ENCODE measurements around the gene DSN1. TPM values are rescaled to one million over a fixed set of nuclear protein-coding genes. Genes with fewer than 3 reads are reported as not detected.
A peak's percentile ranks its signal among the peaks of the same experiment; 100 is the strongest.

DSN1 gene
- total RNA-seq, 1 experiment from 2014 or later = 84.9 TPM

- DNase-seq (ENCODE audit: low read depth) = no peak
These were observed 22.6 kb upstream of the DSN1 start for GRCh38 chr20:36796117-36796516.

- no peak for DNase-seq (ENCODE audit: low read depth)
These were observed 22.1 kb upstream of the DSN1 start for GRCh38 chr20:36795691-36796090.

- no peak for DNase-seq (ENCODE audit: low read depth)
These were observed 20.5 kb upstream of the DSN1 start for GRCh38 chr20:36794116-36794474.

- no peak for DNase-seq (ENCODE audit: low read depth)
These were observed 19.9 kb upstream of the DSN1 start for GRCh38 chr20:36793294-36794115.

GRCh38 chr20:36792422-36792821 is 18.9 kb upstream of the DSN1 start:
- peak; percentile 89 for DNase-seq (ENCODE audit: low read depth)

- no peak for DNase-seq (ENCODE audit: low read depth)
These were observed 18.3 kb upstream of the DSN1 start for GRCh38 chr20:36791862-36792261.

- DNase-seq (ENCODE audit: low read depth) = no peak
These were observed 13.1 kb upstream of the DSN1 start for GRCh38 chr20:36786663-36787062.

GRCh38 chr20:36786246-36786645 is 12.7 kb upstream of the DSN1 start:
- DNase-seq (ENCODE audit: low read depth) = no peak

GRCh38 chr20:36785308-36785707 is 11.7 kb upstream of the DSN1 start:
- no peak for DNase-seq (ENCODE audit: low read depth)

- DNase-seq (ENCODE audit: low read depth) = no peak
These were observed 11.3 kb upstream of the DSN1 start for GRCh38 chr20:36784900-36785299.

GRCh38 chr20:36784116-36784515 is 10.6 kb upstream of the DSN1 start:
- DNase-seq (ENCODE audit: low read depth) = no peak

- peak; percentile 19 for DNase-seq (ENCODE audit: low read depth)
These were observed 6.1 kb upstream of the DSN1 start for GRCh38 chr20:36779656-36780025.

- no peak for DNase-seq (ENCODE audit: low read depth)
These were observed 5.5 kb upstream of the DSN1 start for GRCh38 chr20:36778831-36779655.

- DNase-seq (ENCODE audit: low read depth) = no peak
These were observed 4.0 kb upstream of the DSN1 start for GRCh38 chr20:36777576-36777975.

- DNase-seq (ENCODE audit: low read depth) = no peak
These were observed 3.6 kb upstream of the DSN1 start for GRCh38 chr20:36777167-36777566.

GRCh38 chr20:36775826-36776225 is 2.3 kb upstream of the DSN1 start:
- DNase-seq (ENCODE audit: low read depth) = no peak

- DNase-seq (ENCODE audit: low read depth) = peak; percentile 37
These were observed 1.6 kb upstream of the DSN1 start for GRCh38 chr20:36775196-36775595.

- DNase-seq (ENCODE audit: low read depth) = peak; percentile 20
These were observed 411 bp downstream of the DSN1 start for GRCh38 chr20:36773107-36773596.

GRCh38 chr20:36770680-36771079 is 2.9 kb downstream of the DSN1 start:
- DNase-seq (ENCODE audit: low read depth) = no peak

- DNase-seq (ENCODE audit: low read depth) = peak; percentile 67
These were observed 4.7 kb downstream of the DSN1 start for GRCh38 chr20:36768768-36769430.

- DNase-seq (ENCODE audit: low read depth) = no peak
These were observed 12.4 kb downstream of the DSN1 start for GRCh38 chr20:36761125-36761524.

- no peak for DNase-seq (ENCODE audit: low read depth)
These were observed 12.9 kb downstream of the DSN1 start for GRCh38 chr20:36760647-36761046.
